ENCODE results near the gene NFYB. TPM values are rescaled to one million over a fixed set of nuclear protein-coding genes. Genes with fewer than 3 reads are reported as not detected.
"Not testable (repeated sequence)": the region's sequence is repeated elsewhere in the genome, so short reads cannot be mapped to it uniquely, and the experiment has no call there.

Gene NFYB
- total RNA-seq, 2 donors from 2014 or later, result 37.9 to 41.1 TPM

GRCh38 chr12:104175726-104176247, 37.8 kb upstream of the NFYB start:
- no peak for DNase-seq (ENCODE audit: low spot score)
- 81% methylated on average over 10 of the region's 10 CpGs for WGBS
- no peak overlapping the region for H3K4me3 ChIP-seq
- H3K36me3 ChIP-seq, result no peaks in the 10 kb centered on the region
- peak overlapping the region; percentile 70 to 79 for H3K27ac ChIP-seq
- no peaks in the 10 kb centered on the region for H3K27me3 ChIP-seq (replicated peaks; ENCODE audit: insufficient read depth)
- H3K9me3 ChIP-seq, result no peaks in the 10 kb centered on the region
- TF ChIP-seq POLR2A (IDR thresholded peaks at IDR 0.05), result no peak
- TF ChIP-seq CTCF (IDR thresholded peaks at IDR 0.05), result no peak
- intact Hi-C loops (cut with DNase I), result loop anchor here (5.0 kb wide), 2 partner anchors 38 to 112 kb away; partner anchors contain the start of gene NFYB
- H3K4me1 ChIP-seq (replicated peaks), result peaks cover 5% of the 10 kb centered on the region

GRCh38 chr12:104173804-104174203, 35.8 kb upstream of the NFYB start:
- H3K4me1 ChIP-seq (replicated peaks); H3K9me3 ChIP-seq; H3K27me3 ChIP-seq (replicated peaks; ENCODE audit: insufficient read depth); DNase-seq (ENCODE audit: low spot score); intact Hi-C loops (cut with DNase I); H3K4me3 ChIP-seq; H3K27ac ChIP-seq; H3K36me3 ChIP-seq: not testable (repeated sequence)
- WGBS, result 95% methylated on average over 5 of the region's 5 CpGs

- WGBS, result 95% methylated on average over 6 of the region's 6 CpGs
- intact Hi-C loops (cut with DNase I), result no loop called here
- DNase-seq (ENCODE audit: low spot score), result no peak
- Histone ChIP-seq H3K27me3 (replicated peaks; ENCODE audit: insufficient read depth) (no peaks in the 10 kb centered on the region), H3K9me3 (no peaks in the 10 kb centered on the region), H3K27ac (no peak overlapping the region), H3K36me3 (no peaks in the 10 kb centered on the region), H3K4me1 (replicated peaks) (peaks cover 2% of the 10 kb centered on the region), H3K4me3 (no peak overlapping the region)
- TF ChIP-seq CTCF (IDR thresholded peaks at IDR 0.05) (no peak), POLR2A (IDR thresholded peaks at IDR 0.05) (no peak), POLR2AphosphoS5 (IDR thresholded peaks at IDR 0.05) (no peak)
Observed at GRCh38 chr12:104172570-104172947, 34.5 kb upstream of the NFYB start.

GRCh38 chr12:104171785-104172569, 34.0 kb upstream of the NFYB start:
- no peak for TF ChIP-seq CTCF (IDR thresholded peaks at IDR 0.05)
- TF ChIP-seq POLR2A (IDR thresholded peaks at IDR 0.05), result no peak
- TF ChIP-seq POLR2AphosphoS5 (IDR thresholded peaks at IDR 0.05), result no peak
- H3K27ac ChIP-seq, result no peak overlapping the region
- WGBS, result 83% methylated on average over 28 of the region's 28 CpGs
- DNase-seq (ENCODE audit: low spot score), result no peak
- no peaks in the 10 kb centered on the region for H3K27me3 ChIP-seq (replicated peaks; ENCODE audit: insufficient read depth)
- H3K9me3 ChIP-seq, result no peaks in the 10 kb centered on the region
- peaks cover under 1% of the 10 kb centered on the region for H3K4me1 ChIP-seq (replicated peaks)
- no peak overlapping the region for H3K4me3 ChIP-seq
- intact Hi-C loops (cut with DNase I), result no loop called here
- no peaks in the 10 kb centered on the region for H3K36me3 ChIP-seq

- Histone ChIP-seq H3K36me3 (no peaks in the 10 kb centered on the region), H3K27ac (no peak overlapping the region), H3K4me1 (replicated peaks) (no peaks in the 10 kb centered on the region), H3K27me3 (replicated peaks; ENCODE audit: insufficient read depth) (no peaks in the 10 kb centered on the region), H3K9me3 (no peaks in the 10 kb centered on the region), H3K4me3 (no peak overlapping the region)
- intact Hi-C loops (cut with DNase I), result no loop called here
- DNase-seq (ENCODE audit: low spot score), result no peak
- 97% methylated on average over 5 of the region's 5 CpGs for WGBS
- no peak for TF ChIP-seq POLR2A (IDR thresholded peaks at IDR 0.05)
- no peak for TF ChIP-seq POLR2AphosphoS5 (IDR thresholded peaks at IDR 0.05)
- TF ChIP-seq CTCF (IDR thresholded peaks at IDR 0.05), result no peak
Observed at GRCh38 chr12:104168596-104168995, 30.6 kb upstream of the NFYB start.
